Natural killer cell (primary cell): ENCODE results near the gene BASP1. TPM values are rescaled to one million over a fixed set of nuclear protein-coding genes. Genes with fewer than 3 reads are reported as not detected.

ENCODE experiments used
- ATAC-seq, 3 donors: fragments of 150-1000 bp in 2 of 3; fragments of 200-7000 bp in 1 of 3; cut with Tn5 transposase; 1 replicate in 1 of 3; 2 replicates in 2 of 3; pipeline ENCODE4 v1.10.0; 2021; ENCODE audit warnings: mild to moderate bottlenecking in 2 of 3, moderate library complexity in 2 of 3
- DNase-seq, 2 donors: peaks; one replicate each; pipeline versions ENCODE4 v3.0.0 to v3.0.0-alpha.2; 2013 to 2021; ENCODE audit warnings: mixed read lengths in 1 of 2
- H3K27ac ChIP-seq: one replicate; pipeline ENCODE4 v1.5.1; 2013; ENCODE audit warnings: mild to moderate bottlenecking, low read length
- H3K27me3 ChIP-seq: one replicate; pipeline ENCODE4 v1.6.1; 2013; ENCODE audit warnings: low read length; ENCODE audit not compliant: control insufficient read depth, insufficient read depth
- H3K36me3 ChIP-seq: one replicate; pipeline ENCODE4 v1.6.1; 2013; ENCODE audit warnings: low read length; ENCODE audit not compliant: control insufficient read depth, insufficient read depth
- H3K4me1 ChIP-seq: one replicate; pipeline ENCODE4 v1.6.1; 2013; ENCODE audit warnings: low read length; ENCODE audit not compliant: control insufficient read depth, insufficient read depth
- H3K4me3 ChIP-seq: one replicate; pipeline ENCODE4 v1.5.1; 2013; ENCODE audit warnings: low read length
- H3K9me3 ChIP-seq: one replicate; pipeline ENCODE4 v1.6.1; 2013; ENCODE audit warnings: low read length; ENCODE audit not compliant: control insufficient read depth, insufficient read depth
- H3K27ac Mint-ChIP-seq, 2 donors: one replicate each; pipeline ENCODE4 v1.8.0; 2022; ENCODE audit warnings: mild to moderate bottlenecking in 2 of 2, mixed read lengths in 2 of 2, moderate library complexity in 1 of 2
- H3K27me3 Mint-ChIP-seq, 2 donors: one replicate each; pipeline ENCODE4 v1.8.0; 2022; ENCODE audit warnings: low read depth in 2 of 2, mixed read lengths in 2 of 2
- H3K36me3 Mint-ChIP-seq: one replicate; pipeline ENCODE4 v1.8.0; 2022; ENCODE audit warnings: mixed read lengths
- H3K4me1 Mint-ChIP-seq, 2 donors: one replicate each; pipeline ENCODE4 v1.8.0; 2022; ENCODE audit warnings: mixed read lengths in 2 of 2
- H3K4me3 Mint-ChIP-seq: one replicate; pipeline ENCODE4 v1.8.0; 2022; ENCODE audit warnings: mild to moderate bottlenecking, moderate library complexity, mixed read lengths
- H3K9me3 Mint-ChIP-seq, 2 donors: one replicate each; pipeline ENCODE4 v1.8.0; 2022; ENCODE audit warnings: mixed read lengths in 2 of 2
- CTCF ChIP-seq: fragments of 200-600 bp; IDR thresholded peaks from one replicate; pipeline ENCODE4 v1.8.0; 2022; ENCODE audit warnings: antibody characterized with exemption
- WGBS: methylation state at CpG from one replicate; pipeline ENCODE4 v1.1.7; 2013; ENCODE audit warnings: missing lambda C conversion rate; ENCODE audit not compliant: insufficient coverage; 5-methylcytosine and 5-hydroxymethylcytosine counted together
- intact Hi-C: fragments of 100-400 bp; cut with micrococcal nuclease; formaldehyde crosslinking; loops from one replicate; pipeline ENCODE4 v1.14.2; 2022
- total RNA-seq, 4 donors: library from RNA; stranded (reverse); fragments of 120-200 nt in 1 of 4; gene quantifications; one replicate each; pipeline versions ENCODE4 v1.2.3 to v1.2.4, GENCODE V29; 2013 to 2022

The BASP1 gene
- total RNA-seq, 3 donors from 2014 or later (not counting 1 experiment from before 2014, with no cell fraction given) = 1.3 to 10.7 (median 2.5) TPM

GRCh38 chr5:17174965-17175364 is 42.5 kb upstream of the BASP1 start:
- no peaks in the 10 kb centered on the region for H3K27me3 Mint-ChIP-seq
- H3K4me1 ChIP-seq = no peaks in the 10 kb centered on the region
- DNase-seq (no peak), ATAC-seq (no peak)
- no peaks in the 10 kb centered on the region for H3K36me3 ChIP-seq
- no peaks in the 10 kb centered on the region for H3K36me3 Mint-ChIP-seq
- 88% methylated on average over 5 of the region's 5 CpGs for WGBS
- intact Hi-C loops = no loop called here
- H3K9me3 Mint-ChIP-seq = peaks cover 2% of the 10 kb centered on the region in 2 donors
- no peak overlapping the region for H3K27ac ChIP-seq
- no peak overlapping the region for H3K4me3 ChIP-seq
- H3K4me3 Mint-ChIP-seq = no peak overlapping the region
- no peak for TF ChIP-seq CTCF
- no peaks in the 10 kb centered on the region for H3K27me3 ChIP-seq
- H3K9me3 ChIP-seq = no peaks in the 10 kb centered on the region
- no peak overlapping the region for H3K27ac Mint-ChIP-seq
- H3K4me1 Mint-ChIP-seq = no peaks in the 10 kb centered on the region

GRCh38 chr5:17177501-17178372 is 39.7 kb upstream of the BASP1 start:
- Histone ChIP-seq H3K27me3 (no peaks in the 10 kb centered on the region), H3K36me3 (no peaks in the 10 kb centered on the region), H3K27ac (no peak overlapping the region), H3K4me3 (no peak overlapping the region), H3K4me1 (no peaks in the 10 kb centered on the region), H3K9me3 (no peaks in the 10 kb centered on the region)
- Mint-ChIP-seq H3K4me3 (no peak overlapping the region), H3K27ac (no peak overlapping the region), H3K36me3 (no peaks in the 10 kb centered on the region), H3K4me1 (no peaks in the 10 kb centered on the region), H3K9me3 (peaks cover 0 to 2% of the 10 kb centered on the region in 2 donors), H3K27me3 (no peaks in the 10 kb centered on the region)
- WGBS = 89% methylated on average over 6 of the region's 6 CpGs
- no peak for ATAC-seq
- no peak for TF ChIP-seq CTCF
- no peak for DNase-seq
- intact Hi-C loops = no loop called here

GRCh38 chr5:17178373-17178675 is 39.1 kb upstream of the BASP1 start:
- no peaks in the 10 kb centered on the region for H3K36me3 Mint-ChIP-seq
- 97% methylated on average over 2 of the region's 2 CpGs for WGBS
- H3K4me3 Mint-ChIP-seq = no peak overlapping the region
- H3K4me1 Mint-ChIP-seq = no peaks in the 10 kb centered on the region
- Histone ChIP-seq H3K36me3 (no peaks in the 10 kb centered on the region), H3K27me3 (no peaks in the 10 kb centered on the region), H3K27ac (no peak overlapping the region), H3K9me3 (no peaks in the 10 kb centered on the region), H3K4me3 (no peak overlapping the region), H3K4me1 (no peaks in the 10 kb centered on the region)
- DNase-seq = no peak
- intact Hi-C loops = no loop called here
- H3K9me3 Mint-ChIP-seq = peaks cover 0 to 2% of the 10 kb centered on the region in 2 donors
- no peak for ATAC-seq
- no peak for TF ChIP-seq CTCF
- H3K27ac Mint-ChIP-seq = no peak overlapping the region
- no peaks in the 10 kb centered on the region for H3K27me3 Mint-ChIP-seq
